Hepatocyte (in vitro differentiated cells): ENCODE measurements around the gene MEAK7. TPM values are rescaled to one million over a fixed set of nuclear protein-coding genes. Genes with fewer than 3 reads are reported as not detected.

Experiments used
- DNase-seq: peaks from one replicate; pipeline ENCODE4 v3.0.0-alpha.2; 2016; ENCODE audit warnings: low spot score
- H2AFZ ChIP-seq: fragments of 200-600 bp; sonication (generic); 2 replicates; pipeline ENCODE4 v1.6.0; 2016; ENCODE audit warnings: antibody characterized with exemption, mild to moderate bottlenecking
- H3K27ac ChIP-seq: fragments of 200-600 bp; sonication (generic); 2 replicates; pipeline ENCODE4 v1.5.1; 2016; ENCODE audit warnings: mild to moderate bottlenecking
- H3K27me3 ChIP-seq: fragments of 200-600 bp; sonication (generic); 2 replicates; pipeline ENCODE4 v1.6.1; 2016
- H3K36me3 ChIP-seq: fragments of 200-600 bp; sonication (generic); replicated peaks from 2 replicates; pipeline ENCODE4 v1.5.1; 2016; ENCODE audit warnings: low read depth; ENCODE audit not compliant: insufficient read depth
- H3K4me1 ChIP-seq: fragments of 200-600 bp; sonication (generic); 2 replicates; pipeline ENCODE4 v1.5.1; 2016; ENCODE audit warnings: mild to moderate bottlenecking, moderate library complexity; ENCODE audit not compliant: insufficient read depth
- H3K4me2 ChIP-seq: fragments of 200-600 bp; sonication (generic); 2 replicates; pipeline ENCODE4 v1.6.0; 2016
- H3K4me3 ChIP-seq: fragments of 200-600 bp; sonication (generic); 2 replicates; pipeline ENCODE4 v1.5.1; 2016; ENCODE audit warnings: mild to moderate bottlenecking
- H3K79me2 ChIP-seq: fragments of 200-600 bp; sonication (generic); 2 replicates; pipeline ENCODE4 v1.6.0; 2017; ENCODE audit warnings: mild to moderate bottlenecking
- H3K9me2 ChIP-seq: fragments of 200-600 bp; sonication (generic); replicated peaks from 2 replicates; pipeline ENCODE4 v1.6.0; 2017; ENCODE audit warnings: mild to moderate bottlenecking; ENCODE audit not compliant: insufficient read depth
- H3K9me3 ChIP-seq: fragments of 200-600 bp; sonication (generic); 2 replicates; pipeline ENCODE4 v1.5.1; 2016; ENCODE audit warnings: low read depth, mild to moderate bottlenecking
- H4K20me1 ChIP-seq: fragments of 200-600 bp; sonication (generic); 2 replicates; pipeline ENCODE4 v1.6.0; 2016; ENCODE audit warnings: mild to moderate bottlenecking; ENCODE audit not compliant: insufficient read depth, poor library complexity, severe bottlenecking
- CTCF ChIP-seq: fragments of 200-600 bp; sonication (generic); IDR thresholded peaks from 2 replicates; pipeline ENCODE4 v1.5.1; 2016; ENCODE audit warnings: antibody characterized with exemption, mild to moderate bottlenecking; ENCODE audit not compliant: poor library complexity
- EZH2 ChIP-seq: fragments of 200-600 bp; sonication (generic); IDR thresholded peaks from 2 replicates; pipeline ENCODE4 v1.6.1; 2016; ENCODE audit warnings: antibody characterized with exemption, mild to moderate bottlenecking, borderline replicate concordance
- EZH2phosphoT487 ChIP-seq: fragments of 200-600 bp; sonication (generic); IDR thresholded peaks from one replicate; pipeline ENCODE4 v1.6.1; 2018; ENCODE audit warnings: antibody characterized with exemption, mild to moderate bottlenecking, low read depth, moderate library complexity; ENCODE audit not compliant: unreplicated experiment, severe bottlenecking
- whole genome bisulfite sequencing: methylation state at CpG from one replicate; pipeline ENCODE4 v1.1.6; 2016; ENCODE audit warnings: low lambda C conversion rate; ENCODE audit errors: missing lambda C conversion rate; 5-methylcytosine and 5-hydroxymethylcytosine counted together
- polyA plus RNA-seq: library from polyadenylated mRNA; unstranded; fragments of >200 nt; fragmentation: Nextera tagmentation; extraction: Ambion mirVana; gene quantifications from 2 replicates; pipeline ENCODE4 v1.2.1, GENCODE V29; 2016
- total RNA-seq: library from RNA; depleted of rRNA; stranded (reverse); fragments of >200 nt; gene quantifications from 2 replicates; pipeline ENCODE4 v1.2.3, GENCODE V29; 2014

Gene MEAK7
- total and polyA plus RNA-seq, 2 experiments from 2014 or later: 21.6 to 29.7 TPM

DNA sequence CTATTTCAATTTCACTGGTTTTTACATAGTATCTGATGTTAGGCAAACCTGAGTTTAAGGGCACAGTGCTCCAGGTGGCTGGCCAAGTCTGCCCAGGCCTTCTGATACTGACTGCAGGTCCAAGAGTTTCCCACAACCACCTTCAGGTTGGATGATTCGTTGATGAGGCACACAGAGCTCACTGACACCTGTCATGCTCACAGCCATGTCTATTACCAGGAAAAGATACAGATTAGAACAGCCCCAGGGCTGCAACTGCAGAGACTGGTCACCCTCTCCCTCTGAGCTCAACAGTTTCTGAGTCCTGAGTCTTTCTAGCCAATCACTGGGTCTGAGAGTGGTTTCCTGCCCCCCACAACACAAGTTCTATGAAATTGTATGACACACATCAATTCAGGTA lies 37.2 kb downstream of the MEAK7 start:
- Histone ChIP-seq H3K4me2 (no peak overlapping the region), H3K79me2 (no peaks in the 10 kb centered on the region), H3K27ac (no peak overlapping the region), H3K9me3 (no peaks in the 10 kb centered on the region), H3K4me1 (no peaks in the 10 kb centered on the region), H3K4me3 (no peak overlapping the region), H2AFZ (no peak overlapping the region), H4K20me1 (no peaks in the 10 kb centered on the region), H3K9me2 (no peaks in the 10 kb centered on the region), H3K36me3 (no peaks in the 10 kb centered on the region), H3K27me3 (no peaks in the 10 kb centered on the region)
- TF ChIP-seq CTCF (no peak), EZH2 (no peak), EZH2phosphoT487 (no peak)
- DNase-seq: no peak
- 94% methylated on average over 1 of the region's 1 CpG for WGBS

- no peaks in the 10 kb centered on the region for H3K79me2 ChIP-seq
- no peaks in the 10 kb centered on the region for H3K9me3 ChIP-seq
- no peaks in the 10 kb centered on the region for H3K36me3 ChIP-seq
- 48% methylated on average over 4 of the region's 4 CpGs for WGBS
- H3K4me3 ChIP-seq: no peak overlapping the region
- no peak for TF ChIP-seq EZH2phosphoT487
- no peak for TF ChIP-seq CTCF
- TF ChIP-seq EZH2: no peak
- H3K9me2 ChIP-seq: no peaks in the 10 kb centered on the region
- no peaks in the 10 kb centered on the region for H4K20me1 ChIP-seq
- no peak overlapping the region for H2AFZ ChIP-seq
- H3K4me2 ChIP-seq: no peak overlapping the region
- no peaks in the 10 kb centered on the region for H3K27me3 ChIP-seq
- H3K27ac ChIP-seq: no peak overlapping the region
- no peak for DNase-seq
- no peaks in the 10 kb centered on the region for H3K4me1 ChIP-seq
Measured at GRCh38 chr16:84466692-84467091, 37.8 kb downstream of the MEAK7 start.

- WGBS: 85% methylated on average over 6 of the region's 6 CpGs
- H4K20me1 ChIP-seq: no peaks in the 10 kb centered on the region
- H2AFZ ChIP-seq: no peak overlapping the region
- no peaks in the 10 kb centered on the region for H3K9me2 ChIP-seq
- H3K9me3 ChIP-seq: no peaks in the 10 kb centered on the region
- no peak overlapping the region for H3K4me2 ChIP-seq
- no peak for TF ChIP-seq EZH2phosphoT487
- no peak for TF ChIP-seq CTCF
- no peak for TF ChIP-seq EZH2
- no peak for DNase-seq
- H3K4me1 ChIP-seq: no peaks in the 10 kb centered on the region
- no peak overlapping the region for H3K4me3 ChIP-seq
- H3K36me3 ChIP-seq: no peaks in the 10 kb centered on the region
- H3K27ac ChIP-seq: no peak overlapping the region
- no peaks in the 10 kb centered on the region for H3K27me3 ChIP-seq
- H3K79me2 ChIP-seq: no peaks in the 10 kb centered on the region
Measured at GRCh38 chr16:84465154-84465553, 39.3 kb downstream of the MEAK7 start.

DNA sequence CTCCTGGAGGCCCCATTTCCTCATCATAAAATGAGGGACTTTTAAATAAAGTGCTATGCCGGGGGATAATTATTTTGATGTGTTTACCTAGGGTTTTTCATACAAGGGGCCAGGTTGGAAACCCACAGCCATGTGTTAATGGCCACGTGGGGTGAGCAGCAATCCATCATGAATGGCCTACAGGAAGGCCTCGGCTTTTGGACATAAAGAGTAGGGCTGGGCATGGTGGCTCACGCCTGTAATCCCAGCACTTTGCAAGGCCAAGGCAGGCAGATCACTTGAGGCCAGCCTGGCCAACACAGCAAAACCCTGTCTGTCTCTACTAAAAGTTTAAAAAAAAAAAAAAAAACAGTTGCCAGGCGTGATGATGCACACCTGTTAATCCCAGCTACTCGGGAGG lies 40.3 kb downstream of the MEAK7 start:
- TF ChIP-seq CTCF (no peak), EZH2 (no peak), EZH2phosphoT487 (no peak)
- 76% methylated on average over 6 of the region's 6 CpGs for whole genome bisulfite sequencing
- DNase-seq: no peak

More for the DNA sequence above, 40.3 kb downstream of the MEAK7 start:
- H3K79me2 ChIP-seq: no peaks in the 10 kb centered on the region
- no peaks in the 10 kb centered on the region for H3K9me3 ChIP-seq
- no peaks in the 10 kb centered on the region for H4K20me1 ChIP-seq
- H3K27me3 ChIP-seq: no peaks in the 10 kb centered on the region
- no peak overlapping the region for H3K4me2 ChIP-seq
- no peaks in the 10 kb centered on the region for H3K9me2 ChIP-seq
- H3K4me1 ChIP-seq: no peaks in the 10 kb centered on the region
- H3K27ac ChIP-seq: no peak overlapping the region
- no peaks in the 10 kb centered on the region for H3K36me3 ChIP-seq
- H2AFZ ChIP-seq: no peak overlapping the region
- no peak overlapping the region for H3K4me3 ChIP-seq
